Activated CD8-positive, alpha-beta memory T cell treated with anti-CD3 and anti-CD28 coated beads, Interleukin-2, amount 50 U/mL, for 4 hours (primary cell): ENCODE data around the gene PAGR1.
"Not testable (repeated sequence)": the region's sequence is repeated elsewhere in the genome, so short reads cannot be mapped to it uniquely, and the experiment has no call there.

Experiments used
- DNase-seq: peaks from one replicate; pipeline ENCODE4 v3.0.0-alpha.2; 2020

The PAGR1 gene

DNA sequence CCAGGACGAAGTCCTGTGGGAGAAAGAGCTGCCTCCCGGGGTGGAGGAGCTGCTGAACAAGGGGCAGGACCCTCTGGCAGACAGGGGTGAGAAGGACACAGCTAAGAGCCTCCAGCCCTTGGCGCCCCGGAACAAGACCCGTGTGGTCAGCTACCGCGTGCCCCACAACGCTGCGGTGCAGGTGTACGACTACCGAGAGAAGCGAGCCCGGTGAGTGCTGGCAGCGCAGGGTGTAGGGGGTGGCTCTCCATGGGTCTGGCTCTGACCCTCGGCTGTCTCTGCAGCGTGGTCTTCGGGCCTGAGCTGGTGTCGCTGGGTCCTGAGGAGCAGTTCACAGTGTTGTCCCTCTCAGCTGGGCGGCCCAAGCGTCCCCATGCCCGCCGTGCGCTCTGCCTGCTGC, 25.7 kb downstream of the PAGR1 start:
- DNase-seq: no peak

GRCh38 chr16:29842732-29843346, 26.9 kb downstream of the PAGR1 start:
- no peak for DNase-seq

GRCh38 chr16:29843931-29844330, 28.0 kb downstream of the PAGR1 start:
- DNase-seq: no peak

DNA sequence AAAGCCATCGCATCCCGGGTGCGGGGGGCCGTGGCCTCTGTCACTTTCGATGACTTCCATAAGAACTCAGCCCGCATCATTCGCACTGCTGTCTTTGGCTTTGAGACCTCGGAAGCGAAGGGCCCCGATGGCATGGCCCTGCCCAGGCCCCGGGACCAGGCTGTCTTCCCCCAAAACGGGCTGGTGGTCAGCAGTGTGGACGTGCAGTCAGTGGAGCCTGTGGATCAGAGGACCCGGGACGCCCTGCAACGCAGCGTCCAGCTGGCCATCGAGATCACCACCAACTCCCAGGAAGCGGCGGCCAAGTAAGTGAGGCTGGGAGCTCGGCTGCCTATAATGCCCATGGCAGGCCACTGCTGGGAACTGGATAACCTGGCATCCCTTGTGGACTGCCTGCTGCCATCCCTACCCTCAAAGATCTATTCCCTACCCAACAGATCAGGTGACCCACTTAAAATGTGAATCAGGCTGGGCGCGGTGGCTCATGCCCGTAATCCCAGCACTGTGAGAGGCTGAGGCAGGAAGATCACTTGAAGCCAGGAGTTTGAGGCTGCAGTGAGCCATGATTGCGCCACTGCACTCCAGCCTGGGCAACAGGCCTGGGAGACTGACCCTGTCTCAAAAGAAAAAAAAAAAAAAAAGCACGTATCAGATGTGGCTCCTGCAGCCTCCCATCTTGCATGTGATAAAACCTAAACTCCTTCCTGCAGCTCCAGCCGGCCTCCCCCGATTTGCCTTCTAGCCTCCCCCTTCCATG, 28.8 kb downstream of the PAGR1 start:
- DNase-seq: no peak

- no peak for DNase-seq
Observed at GRCh38 chr16:29845656-29846055, 29.7 kb downstream of the PAGR1 start.

GRCh38 chr16:29848420-29849297, 32.7 kb downstream of the PAGR1 start:
- DNase-seq: peak; percentile 85

DNA sequence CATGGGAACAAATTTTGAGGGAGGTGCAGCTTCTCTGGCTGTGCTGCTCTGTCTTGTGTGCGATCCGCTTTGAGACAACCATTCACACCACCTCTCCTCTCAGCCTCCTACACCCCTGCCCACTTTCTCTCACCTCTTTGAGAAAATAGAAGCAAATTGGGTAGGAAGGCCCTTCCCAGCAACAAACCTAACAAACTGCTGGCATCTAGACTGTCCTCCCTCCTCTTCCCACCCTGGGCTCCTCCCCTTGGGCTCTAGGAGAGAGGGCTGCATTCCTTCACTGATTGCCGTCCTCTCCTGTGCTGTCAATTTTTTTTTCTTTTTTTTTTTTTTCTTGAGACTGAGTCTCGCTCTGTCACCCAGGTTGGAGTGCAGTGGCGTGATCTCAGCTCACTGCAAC, 33.6 kb downstream of the PAGR1 start:
- DNase-seq: no peak

- no peak for DNase-seq
Observed at GRCh38 chr16:29850998-29851397, 35.0 kb downstream of the PAGR1 start.

GRCh38 chr16:29852654-29853053, 36.7 kb downstream of the PAGR1 start:
- DNase-seq: no peak

- DNase-seq: no peak
Observed at GRCh38 chr16:29854520-29855100, 38.7 kb downstream of the PAGR1 start.

GRCh38 chr16:29857133-29857760, 41.3 kb downstream of the PAGR1 start:
- DNase-seq: no peak

DNA sequence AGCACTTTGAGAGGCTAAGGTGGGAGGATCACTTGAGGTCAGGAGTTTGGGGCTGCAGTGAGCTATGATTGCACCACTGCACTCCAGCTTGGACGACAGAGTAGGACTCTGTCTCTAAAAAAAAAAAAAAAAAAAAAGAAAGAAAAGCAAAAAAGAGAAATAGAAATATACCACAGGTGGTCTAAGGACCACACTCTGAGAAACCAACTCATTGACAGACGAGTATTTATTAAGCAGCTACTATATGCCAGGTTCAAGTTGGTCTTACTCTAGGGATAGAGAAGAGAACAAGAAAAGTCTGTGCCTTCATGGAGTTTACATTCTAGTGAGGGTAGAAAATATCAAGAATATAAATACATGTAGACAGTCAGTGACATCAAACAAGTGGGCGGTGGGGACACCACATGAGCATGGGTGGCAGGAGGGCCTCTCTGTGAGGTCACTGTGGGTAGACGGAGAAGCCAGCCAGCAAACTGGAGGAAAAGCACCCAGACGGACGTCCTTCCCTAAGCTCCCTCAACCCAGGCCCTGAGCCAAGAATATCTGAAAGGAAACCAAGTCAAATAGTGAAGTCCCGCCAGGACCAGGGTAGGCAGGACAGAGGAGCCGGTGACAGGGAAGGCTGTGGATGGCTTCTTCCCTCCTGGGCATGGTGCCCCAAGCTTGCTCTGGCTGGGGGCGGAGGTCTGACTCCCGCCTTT, 42.3 kb downstream of the PAGR1 start:
- DNase-seq: no peak

DNA sequence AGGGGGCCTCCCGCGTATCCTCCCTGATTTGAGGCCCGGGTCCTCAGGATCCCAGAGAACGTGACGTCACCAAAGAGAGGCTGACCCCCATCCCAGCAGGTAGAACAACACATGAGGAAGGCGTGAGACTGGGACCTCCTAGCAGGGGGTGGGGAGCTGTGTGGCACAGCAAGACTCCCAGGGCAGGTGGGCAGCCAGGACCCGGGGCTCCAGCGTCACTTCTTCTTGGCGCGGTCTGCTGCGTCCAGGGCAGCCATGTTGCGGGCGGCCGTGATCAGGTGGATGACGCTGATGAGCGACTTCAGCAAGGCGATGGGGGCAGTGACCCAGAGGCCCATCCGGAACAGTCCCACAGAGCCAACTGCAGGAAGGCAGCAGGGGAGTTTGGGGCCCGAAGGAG, 43.0 kb downstream of the PAGR1 start:
- no peak for DNase-seq

DNA sequence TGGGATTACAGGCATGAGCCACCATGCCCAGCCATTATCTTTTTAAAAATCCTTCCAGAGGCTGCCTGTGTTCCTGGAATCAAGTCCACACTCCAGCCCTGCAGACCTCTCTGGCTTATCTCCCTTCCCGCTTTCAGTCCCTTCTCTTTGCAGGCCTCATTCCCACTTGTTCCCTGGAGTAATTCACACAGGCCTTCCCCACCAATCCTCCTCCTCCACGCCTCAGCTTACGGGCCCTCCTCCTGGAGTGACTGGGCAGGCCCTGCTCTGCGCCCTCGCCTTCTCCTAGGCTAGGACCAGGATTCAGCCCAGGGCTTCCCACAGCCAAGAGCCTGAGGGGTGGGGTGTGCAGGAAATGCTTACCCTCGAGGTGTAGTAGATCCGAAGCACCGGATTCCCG, 44.3 kb downstream of the PAGR1 start:
- DNase-seq: no peak

DNA sequence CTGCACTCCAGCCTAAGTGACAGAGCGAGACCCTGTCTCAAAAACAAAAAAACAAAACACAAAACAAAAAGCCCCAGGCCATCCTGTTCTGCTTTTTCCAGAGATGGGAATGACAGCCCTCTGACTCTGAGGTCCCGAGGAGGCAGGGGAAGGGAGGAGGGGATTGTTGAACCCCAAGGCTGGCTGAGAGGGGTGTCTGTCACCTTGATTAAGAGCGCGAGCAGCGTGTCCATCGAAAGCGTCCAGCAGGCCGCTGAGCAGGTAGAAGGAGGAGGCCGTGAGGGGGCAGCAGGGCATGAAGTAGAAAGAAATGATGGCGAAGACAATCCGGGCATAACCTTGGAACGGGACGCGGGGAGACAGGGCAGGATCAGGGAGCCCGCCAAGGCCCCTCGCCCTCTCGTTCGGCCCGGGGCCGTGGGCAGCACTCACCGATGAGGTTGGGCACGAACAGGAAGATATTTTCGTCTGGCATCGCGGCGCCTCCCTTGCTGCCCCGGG, 46.5 kb downstream of the PAGR1 start:
- DNase-seq: no peak

DNA sequence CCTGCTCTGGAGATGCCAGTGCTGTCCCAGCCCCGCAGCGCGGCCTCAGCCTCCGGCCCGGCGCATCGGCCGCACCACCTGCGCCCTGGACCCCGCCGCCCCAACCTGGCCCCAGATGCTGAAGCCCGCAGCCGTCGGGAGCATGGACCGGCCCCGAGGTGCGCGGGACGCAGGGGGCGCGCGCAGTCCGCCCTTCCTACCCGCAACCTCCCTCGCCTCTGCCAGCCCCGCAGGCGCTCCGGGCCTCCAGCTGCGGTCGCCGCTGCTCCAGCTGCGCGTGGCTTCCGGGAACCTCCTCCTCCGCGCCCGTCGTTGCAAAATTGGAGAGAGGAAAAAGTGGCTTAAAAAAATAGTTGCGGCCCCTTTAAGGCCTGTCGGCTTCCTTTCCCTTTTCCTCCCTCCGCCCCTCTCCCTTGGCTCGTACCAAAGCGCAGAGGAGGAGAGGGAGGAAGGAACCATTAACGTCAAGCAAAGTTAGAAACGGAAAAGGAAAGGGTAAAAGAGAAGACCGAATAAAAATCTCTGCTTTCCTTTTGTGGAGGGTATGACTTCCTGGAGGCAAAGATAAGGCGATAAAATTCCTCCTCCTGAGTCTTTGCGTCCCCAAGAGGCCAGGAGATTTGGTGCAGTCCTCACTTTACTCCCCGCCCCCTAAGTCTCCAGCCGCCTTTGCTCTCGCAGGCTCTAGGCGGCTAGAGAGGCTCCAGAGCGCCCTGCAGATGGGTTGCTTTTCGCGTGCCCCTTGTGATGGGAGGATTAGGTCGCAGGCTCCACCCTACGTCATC, 47.1 kb downstream of the PAGR1 start, which contains the start of gene CDIPT:
Gene CDIPT, minus strand, starts transcription at position 343 of the 785 bp plus-strand sequence. CDS start 369 bp downstream, outside the sequence.
- DNase-seq: peak; percentile 91

GRCh38 chr16:29863669-29863984, 47.7 kb downstream of the PAGR1 start:
- no peak for DNase-seq

- DNase-seq: no peak
Observed at GRCh38 chr16:29864205-29864604, 48.3 kb downstream of the PAGR1 start.

DNA sequence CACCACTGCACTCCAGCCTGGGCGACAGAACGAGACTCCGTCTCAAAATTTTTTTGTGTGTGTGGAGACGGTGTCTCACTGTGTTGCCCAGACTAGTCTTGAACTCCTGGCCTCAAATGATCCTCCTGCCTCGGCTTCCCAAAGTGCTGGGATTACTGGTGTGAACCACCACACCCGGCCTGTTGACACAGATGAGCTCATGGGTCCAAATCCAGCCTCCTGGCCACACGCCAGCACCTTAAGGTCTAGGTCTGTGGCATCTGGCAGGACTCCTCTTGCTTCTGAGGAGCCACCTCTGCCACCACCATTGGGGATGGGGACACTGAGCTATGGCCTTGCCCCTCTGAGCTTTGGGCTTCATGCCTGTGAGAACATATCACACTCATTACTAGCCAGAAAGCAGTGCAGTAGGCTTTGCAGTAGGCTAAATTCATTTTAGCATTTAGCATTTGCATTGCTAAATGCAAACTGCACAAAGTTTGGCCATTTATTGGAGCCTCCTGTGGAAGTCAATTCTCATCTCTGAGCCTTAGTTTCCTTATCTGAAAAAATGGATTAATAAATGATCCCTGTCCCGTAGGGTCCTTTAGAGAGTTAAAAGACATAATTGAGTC, 52.6 kb downstream of the PAGR1 start:
- no peak for DNase-seq

DNA sequence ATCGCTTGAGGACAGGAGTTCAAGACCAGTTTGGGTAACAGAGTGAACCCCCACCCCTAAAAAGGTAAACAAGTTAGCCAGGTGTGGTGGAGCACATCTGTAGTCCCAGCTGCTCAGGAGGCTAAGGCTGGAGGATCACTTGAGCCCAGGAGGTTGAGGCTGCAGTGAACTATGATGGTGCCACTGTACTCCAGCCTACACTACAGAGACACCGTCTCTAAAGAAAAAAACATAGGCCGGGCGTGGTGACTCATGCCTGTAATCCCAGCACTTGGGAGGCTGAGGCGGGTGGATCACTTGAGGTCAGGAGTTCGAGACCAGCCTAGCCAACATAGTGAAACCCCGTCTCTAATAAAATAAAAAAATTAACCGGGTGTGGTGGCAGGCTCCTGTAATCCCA, 53.1 kb downstream of the PAGR1 start:
- not testable (repeated sequence) for DNase-seq
